Prostate gland (tissue), 2 donors: ENCODE measurements around the gene RTF1.

Experiments used
- POLR2A ChIP-seq: fragments of 450-650 bp; IDR thresholded peaks from one replicate; pipeline ENCODE4 v1.6.1; 2016; ENCODE audit warnings: antibody characterized with exemption, mild to moderate bottlenecking
- TF ChIP-seq, protein P1 (sequence below), 4 experiments: fragments of 200-600 bp in 2 of 4; fragments of 450-650 bp in 2 of 4; sonication (generic) in 2 of 4; IDR thresholded peaks; 1 replicate in 3 of 4; 2 replicates in 1 of 4; pipeline ENCODE4 v1.5.1; 2016 to 2019; ENCODE audit warnings: antibody characterized with exemption in 4 of 4, mild to moderate bottlenecking in 2 of 4, moderate library complexity in 2 of 4

DNA sequence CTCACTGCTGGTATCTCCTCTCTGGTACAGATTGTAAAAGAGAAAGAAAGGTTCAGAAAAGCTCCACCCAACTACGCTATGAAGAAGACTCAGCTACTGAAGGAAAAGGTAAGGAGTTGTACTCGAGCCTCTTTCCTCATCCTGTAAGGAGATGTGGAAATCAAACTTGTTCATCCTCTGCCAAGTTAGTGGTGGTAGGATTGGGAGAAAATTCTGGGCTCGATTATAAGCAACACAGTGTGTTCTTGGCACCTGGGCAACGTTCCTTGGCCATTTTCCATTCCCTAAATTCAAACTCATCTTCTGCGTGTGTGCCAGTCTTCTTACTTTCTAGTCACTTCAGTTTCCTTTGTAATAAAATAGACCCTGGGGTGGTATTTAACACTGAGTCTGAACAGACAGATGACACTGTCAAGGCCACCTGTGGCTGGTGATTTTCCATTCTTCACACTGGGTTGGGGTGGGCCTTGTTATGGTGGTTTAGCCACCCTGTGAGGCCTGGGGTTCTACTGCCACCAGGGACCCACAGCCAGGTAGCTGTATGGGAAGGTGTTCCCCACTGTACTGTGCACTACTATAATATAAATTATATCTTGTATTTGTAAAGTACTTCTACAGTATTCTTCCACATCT is 59.6 kb downstream of the RTF1 start:
- TF ChIP-seq, protein P1, sequence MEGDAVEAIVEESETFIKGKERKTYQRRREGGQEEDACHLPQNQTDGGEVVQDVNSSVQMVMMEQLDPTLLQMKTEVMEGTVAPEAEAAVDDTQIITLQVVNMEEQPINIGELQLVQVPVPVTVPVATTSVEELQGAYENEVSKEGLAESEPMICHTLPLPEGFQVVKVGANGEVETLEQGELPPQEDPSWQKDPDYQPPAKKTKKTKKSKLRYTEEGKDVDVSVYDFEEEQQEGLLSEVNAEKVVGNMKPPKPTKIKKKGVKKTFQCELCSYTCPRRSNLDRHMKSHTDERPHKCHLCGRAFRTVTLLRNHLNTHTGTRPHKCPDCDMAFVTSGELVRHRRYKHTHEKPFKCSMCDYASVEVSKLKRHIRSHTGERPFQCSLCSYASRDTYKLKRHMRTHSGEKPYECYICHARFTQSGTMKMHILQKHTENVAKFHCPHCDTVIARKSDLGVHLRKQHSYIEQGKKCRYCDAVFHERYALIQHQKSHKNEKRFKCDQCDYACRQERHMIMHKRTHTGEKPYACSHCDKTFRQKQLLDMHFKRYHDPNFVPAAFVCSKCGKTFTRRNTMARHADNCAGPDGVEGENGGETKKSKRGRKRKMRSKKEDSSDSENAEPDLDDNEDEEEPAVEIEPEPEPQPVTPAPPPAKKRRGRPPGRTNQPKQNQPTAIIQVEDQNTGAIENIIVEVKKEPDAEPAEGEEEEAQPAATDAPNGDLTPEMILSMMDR (IDR thresholded peaks at IDR 0.05) = no peak
- TF ChIP-seq POLR2A = no peak
